NCI-H748 (cell line): ENCODE results near the gene INSC.

Experiments
- DNase-seq: peaks from one replicate; lab custom pipeline; 2025; ENCODE audit not compliant: unreplicated experiment; lab: John Stamatoyannopoulos, UW

The INSC gene

DNA sequence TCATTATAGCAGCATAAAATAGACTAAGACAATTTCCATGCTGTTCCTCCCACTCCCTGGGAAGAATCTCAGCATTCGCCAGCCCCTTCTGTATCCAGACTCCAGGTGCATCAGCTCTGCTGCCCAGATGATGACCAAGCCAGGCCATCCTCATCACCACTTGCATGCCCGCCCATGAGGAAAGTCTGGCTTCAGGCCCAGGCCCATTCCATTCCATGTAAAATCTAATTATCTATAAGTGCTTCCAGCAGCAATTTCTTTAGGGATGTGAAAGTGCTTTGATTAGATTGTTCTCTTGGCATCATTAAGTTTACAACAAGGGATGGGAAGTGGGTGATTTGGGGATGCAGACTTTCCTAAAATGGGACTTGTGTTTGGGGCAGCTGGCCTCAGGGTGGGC lies 100.3 kb downstream of the INSC start:
- DNase-seq, result peak; percentile 18

DNA sequence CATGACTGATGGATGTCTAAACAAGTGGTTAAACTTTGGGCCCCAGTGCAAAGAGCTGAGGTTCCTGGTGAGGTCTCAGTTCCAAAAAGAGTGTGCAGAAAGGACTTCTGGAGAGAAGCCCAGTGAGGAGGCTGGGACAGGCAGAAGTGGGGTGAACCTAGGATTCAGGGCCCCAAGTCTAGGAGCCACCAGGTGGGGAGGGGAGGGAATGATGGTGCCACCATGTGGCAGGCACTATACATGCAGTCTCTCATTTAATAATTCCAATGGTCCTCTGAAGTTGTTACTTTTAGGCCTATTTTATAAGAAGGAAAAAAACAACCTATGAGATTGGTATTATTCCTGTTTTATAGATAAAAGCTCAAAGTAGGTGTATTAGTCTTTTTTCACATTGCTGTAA lies 102.0 kb downstream of the INSC start:
- no peak for DNase-seq

DNA sequence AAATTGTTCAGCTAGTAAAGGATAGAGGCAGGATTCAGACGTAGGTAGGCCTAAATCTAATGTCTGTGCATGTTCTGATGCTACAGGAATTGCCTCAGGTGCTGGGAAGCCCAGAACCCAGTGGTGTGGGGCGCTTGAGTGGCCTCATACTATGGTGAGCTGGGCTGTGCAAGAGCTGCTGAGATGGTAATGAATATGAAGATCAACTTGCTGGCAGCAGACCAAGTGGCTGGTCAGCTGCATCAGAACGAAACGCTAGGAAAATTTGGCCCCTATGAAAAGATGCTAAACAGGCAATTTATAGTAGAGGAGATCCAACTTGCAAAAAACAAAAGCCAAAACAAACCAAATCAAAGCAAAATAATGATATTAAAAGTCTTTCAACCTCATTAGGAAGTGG lies 102.7 kb downstream of the INSC start:
- DNase-seq, result no peak

DNA sequence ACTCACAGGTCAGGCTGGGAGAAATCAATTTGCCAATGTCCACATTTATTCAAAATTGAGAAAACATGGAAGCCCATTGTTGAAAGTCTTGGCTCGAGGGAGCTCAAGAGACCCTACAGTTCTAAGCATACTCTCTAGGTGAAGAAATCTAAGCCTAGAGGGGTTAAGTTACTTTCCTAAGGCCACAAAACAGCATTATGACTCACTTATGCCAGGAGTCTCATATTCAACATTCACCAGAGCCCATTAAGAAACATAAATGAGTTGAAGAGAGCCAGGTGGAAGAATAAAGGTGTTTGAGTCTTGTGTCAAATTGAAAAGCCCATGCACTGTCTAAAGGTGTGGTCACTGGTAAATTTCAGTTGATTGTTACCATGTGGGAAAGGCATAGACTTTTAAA lies 108.1 kb downstream of the INSC start:
- DNase-seq, result no peak

DNA sequence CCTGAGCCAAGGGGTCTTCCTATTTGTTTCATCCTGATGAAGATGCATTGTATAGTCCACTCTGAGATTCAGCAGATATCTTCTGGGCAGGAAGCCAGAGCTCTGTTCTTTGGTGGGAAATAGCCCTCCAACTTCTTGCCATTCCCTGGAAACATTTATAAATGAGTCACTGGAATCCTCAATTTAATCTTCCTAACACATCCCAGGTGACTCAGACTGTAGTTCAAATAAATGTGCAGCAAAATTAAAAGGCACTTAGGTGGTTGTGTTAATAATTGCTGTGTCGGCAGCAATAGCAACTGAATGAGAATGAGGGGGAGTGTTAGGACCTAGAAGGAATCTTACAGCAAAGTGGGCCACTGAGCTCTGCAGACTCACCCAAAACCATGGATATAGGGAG lies 108.6 kb downstream of the INSC start:
- DNase-seq, result no peak

DNA sequence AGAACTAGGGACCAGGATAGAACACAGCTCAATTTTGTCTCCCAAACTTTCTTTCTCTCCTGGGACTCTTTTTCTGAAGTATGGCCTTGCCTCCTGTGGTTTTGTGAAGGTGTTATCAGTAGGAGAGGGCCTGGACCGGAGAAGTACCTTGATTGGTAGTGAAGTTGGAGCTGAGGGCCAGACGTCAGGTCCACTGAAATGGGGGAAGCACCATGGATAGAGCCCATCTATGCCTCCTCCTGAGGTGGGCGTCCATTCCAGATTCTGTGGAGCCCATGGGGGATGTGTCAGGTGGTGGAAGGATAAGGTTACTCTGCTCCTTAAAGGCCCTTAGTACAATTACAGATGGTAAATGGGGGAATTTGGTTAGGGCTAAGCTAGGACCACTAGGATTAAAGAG lies 109.7 kb downstream of the INSC start:
- no peak for DNase-seq

DNA sequence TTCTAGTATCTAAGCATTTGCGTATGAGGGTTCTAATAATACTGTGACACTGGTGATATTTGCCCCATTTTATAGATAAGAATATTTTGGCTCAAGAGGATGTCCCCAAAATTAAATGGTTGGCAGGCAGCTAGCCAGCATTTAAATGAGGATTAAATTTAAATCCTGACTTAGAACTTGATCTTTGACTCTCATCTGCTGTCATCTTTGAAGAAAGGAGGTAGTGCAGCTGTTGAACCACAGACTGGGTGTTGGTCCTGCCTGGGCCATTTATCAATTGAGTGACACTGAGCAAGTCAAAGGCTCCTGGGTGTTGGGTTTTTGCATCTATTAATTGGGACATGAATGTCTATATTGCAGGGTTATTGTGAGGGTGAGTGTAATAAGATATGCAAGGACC lies 112.3 kb downstream of the INSC start:
- DNase-seq, result no peak

DNA sequence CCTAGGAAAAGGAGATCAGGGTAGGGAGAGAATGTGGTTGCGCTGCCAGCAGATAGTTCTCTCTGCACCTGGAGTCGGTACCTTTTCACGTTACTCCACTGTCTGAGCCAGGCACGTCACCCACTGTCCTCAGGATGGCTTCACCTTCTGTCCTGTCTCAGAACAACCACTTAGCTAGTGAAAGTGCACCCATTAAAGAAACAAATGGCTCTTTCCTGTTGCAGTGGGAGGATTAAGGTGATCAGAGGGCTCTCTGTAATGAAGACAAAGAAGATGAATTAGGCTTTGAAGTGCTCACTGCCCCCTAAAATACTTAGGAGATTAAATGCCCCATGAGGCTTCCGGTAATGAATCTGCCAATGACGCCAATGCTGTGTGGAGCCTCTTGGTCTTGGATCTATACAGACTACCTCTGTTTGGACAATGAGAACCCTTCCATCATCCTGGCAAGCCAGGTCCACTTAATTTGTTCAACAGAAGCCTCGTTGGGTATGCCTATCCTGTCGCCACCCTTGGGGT lies 113.7 kb downstream of the INSC start:
- DNase-seq, result no peak

DNA sequence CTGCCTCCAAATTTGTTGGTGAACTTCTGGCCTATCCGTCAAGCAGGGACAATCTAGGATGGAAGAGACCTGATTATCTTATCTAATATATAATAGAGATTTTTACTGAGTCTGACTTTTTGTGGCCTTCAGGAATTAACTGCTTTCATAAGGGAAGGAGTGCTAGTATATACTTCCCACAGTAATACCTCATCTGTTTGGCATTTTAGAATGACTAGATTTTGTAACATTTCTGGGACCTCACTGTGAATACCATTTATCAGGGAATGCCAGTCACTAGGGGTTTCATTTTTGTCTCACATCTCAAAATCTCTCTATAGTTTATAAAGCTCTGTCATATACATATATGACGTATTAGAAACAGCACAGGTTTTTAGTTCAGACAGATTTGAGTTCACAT lies 114.3 kb downstream of the INSC start:
- no peak for DNase-seq

DNA sequence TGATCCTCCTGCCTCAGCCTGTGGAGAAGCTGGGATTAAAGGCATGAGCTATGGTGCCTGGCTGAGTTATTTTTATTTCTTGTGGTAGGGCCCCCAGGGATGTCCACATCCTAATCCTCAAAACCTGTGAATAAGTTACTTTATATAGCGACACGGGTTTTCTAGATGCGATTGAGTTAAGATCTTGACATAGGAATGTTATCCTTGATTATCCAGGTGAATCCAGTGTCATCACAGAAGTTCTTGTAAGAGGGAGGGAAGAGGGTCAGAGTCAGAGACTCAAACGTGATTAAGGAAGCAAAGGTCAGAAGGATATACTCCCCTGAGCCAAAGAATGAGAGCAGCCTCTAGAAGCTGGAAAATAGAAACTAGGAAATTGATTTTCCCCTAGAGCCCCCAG lies 117.8 kb downstream of the INSC start:
- no peak for DNase-seq

DNA sequence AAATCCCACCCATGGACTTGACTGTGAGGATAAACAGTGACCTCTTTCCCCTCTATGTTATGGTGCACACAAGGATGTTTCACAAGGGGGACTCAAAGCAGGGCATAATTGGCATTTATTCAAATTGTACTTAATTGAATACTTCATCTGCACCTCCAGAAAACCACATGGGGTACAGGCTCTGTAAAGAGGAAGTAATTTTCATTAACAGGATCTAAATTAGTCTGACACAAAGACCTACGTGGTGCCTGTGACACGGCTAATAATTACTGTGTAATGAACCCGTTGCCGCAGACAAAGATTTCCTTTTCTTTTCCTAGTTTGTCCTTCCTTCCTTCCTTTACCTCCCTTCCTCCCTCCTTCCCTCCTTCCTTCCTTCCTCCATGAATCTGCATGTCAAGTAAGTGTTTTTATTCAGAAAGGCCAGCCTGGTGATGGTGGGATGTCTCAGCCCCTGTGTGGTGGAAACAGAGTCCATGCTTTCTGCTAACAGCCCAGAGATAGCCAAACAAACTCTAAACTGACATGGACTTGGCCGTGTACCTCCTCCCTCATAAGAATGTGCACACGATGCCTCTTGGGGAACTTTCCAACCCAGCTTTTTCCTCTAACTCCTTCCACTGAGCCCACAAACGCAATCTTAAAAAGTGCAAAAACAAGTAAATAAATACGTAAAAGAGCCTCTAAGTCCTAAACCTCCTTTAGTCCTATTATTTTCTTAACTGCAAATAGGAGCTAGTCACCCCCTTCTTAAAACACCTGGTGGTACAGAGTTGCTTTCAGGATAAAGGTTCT lies 118.8 kb downstream of the INSC start:
- peak; percentile 84 for DNase-seq

DNA sequence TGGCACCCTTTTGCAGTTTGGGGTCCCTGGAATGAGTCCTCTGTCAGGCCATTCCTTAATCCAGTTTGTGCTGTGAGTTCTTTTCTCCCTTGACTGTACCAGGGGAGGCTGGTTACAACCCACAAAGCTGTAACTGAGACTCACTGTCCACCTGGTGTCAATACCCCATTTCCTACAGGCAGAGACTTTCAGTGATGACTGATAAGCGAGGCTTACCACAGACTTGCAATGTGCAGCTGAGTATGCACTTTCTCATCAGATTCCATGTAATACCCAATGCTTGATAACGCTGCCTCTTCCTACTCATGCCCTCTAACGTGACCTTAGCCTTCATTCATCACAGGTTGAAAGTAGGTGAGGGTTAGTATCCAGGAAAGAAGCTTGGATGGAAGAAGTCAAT lies 120.1 kb downstream of the INSC start:
- no peak for DNase-seq

DNA sequence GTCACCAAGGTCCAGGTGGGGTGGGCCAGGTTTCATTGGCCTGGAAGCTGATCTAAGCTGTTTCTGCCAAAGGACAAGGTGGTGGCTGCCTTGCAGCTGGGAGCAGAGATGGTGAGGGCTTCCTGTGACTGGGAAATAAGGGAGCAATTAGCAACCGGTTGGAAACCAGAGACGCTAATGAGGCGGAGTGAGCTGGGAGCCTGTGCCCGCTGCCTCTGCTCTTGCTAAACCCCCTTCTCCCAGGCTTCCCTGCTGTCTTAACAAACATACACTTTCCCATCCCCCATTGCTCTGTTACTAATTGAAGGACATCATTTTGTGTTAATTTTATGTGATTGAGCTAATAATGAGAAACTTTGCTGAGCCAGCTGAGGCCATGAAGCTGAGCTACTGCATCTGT lies 121.8 kb downstream of the INSC start:
- peak; percentile 85 for DNase-seq

DNA sequence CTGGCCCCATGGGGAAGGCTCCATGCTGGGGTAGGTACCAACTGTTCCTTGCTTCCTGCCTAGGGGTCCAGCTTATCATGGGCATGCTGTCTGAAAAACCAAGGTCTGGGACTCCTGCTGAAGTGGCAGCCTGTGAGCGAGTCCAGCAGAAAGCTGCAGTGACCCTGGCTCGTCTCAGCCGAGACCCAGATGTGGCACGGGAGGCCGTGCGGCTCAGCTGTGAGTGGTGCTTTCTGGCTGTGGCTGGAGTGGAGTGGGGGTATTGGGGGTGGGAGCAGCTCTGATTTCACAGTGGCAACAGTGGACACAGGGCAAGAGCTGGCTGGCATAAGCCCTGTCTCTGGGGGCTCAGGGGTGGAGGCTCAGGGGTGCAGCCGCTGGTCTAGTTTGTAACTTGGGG lies 124.1 kb downstream of the INSC start:
- no peak for DNase-seq

DNA sequence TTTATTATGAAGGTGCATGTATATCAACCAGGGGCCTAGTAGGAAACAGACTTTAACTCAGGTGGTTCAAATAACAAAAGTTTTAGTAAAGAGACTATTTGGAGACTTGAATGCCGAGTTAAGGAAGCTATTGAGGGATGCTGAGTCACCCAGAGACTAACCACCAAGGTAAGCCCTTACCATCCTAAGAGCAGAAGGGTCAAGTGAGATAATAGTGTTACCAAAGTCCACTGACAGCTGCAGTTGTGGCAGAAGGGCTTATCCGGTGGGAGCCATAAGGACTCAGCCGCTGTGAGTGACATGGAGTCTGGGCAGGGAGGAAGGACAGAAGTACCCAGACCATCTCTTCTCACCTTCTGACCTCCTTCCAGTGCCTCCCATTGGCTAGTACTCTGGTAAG lies 134.0 kb downstream of the INSC start:
- DNase-seq, result no peak

DNA sequence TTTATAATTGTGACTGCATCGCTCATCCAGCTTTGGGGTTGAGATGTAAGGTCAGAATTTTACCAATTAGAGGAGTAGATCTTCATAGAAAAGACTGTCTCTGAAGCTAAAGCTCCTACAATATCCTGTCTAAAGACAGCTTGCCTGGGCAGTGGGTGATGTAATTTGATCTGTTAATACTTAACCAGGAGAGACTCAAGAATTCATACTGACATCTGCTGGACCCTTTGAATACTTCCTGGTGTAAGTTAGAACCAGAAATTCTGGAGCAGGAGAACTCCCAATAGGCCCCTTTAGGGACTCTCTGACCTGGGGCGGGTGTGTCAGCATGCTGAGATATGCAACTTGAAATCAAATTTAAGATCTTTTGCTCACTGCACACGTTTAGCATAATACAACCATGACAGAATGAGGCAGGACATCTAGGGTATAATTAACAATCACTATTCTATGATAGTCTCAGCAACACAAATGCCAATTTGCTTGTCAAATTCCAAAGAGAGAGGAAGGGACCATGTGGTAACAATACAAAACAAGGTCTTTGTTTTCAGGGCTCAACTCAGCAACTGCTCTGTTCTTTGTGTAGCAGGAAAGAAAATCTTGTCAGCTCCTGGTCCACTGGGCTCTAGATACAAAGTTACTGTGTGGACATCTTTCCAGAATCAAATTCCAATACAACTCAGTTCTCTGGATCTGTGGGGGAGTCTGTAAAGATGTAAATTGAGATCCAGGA lies 143.9 kb downstream of the INSC start:
- DNase-seq, result peak; percentile 80

DNA sequence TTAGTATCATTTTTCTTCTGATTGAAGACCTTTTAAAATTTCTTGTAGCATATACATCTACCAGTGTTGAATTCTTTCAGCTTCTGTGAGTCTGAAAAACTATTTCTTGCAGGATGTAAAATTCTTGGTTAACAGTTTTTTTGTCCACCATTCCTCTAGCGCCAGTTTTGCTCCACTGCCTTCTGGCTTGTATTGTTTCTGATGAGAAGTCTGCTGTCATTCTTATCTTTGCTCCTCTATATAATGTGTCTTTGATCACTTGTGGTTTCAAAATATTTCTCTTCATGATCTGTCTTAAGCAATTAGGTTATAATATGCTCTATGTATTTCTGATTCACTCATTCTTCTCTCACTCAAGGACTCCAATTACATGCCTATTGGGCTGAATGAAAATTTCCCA lies 152.3 kb downstream of the INSC start:
- DNase-seq, result no peak

DNA sequence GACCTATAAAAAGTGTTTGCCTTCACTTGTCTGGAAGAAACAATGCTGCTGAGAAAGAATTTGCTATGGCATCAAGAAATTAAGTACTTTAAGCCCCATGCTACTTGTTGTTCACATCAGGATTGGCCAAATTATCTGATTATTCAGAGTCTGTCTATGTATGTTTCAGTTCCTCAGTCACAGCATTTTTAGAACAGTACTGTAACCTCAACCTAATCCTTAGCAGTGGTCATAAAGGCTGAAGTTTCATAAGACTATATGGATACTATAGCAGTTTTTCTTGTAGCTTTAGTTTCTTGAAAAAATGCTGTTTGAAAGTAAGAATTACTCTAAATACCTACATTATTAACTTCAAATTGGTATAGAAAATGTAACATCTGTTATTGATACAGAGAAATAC lies 153.9 kb downstream of the INSC start:
- DNase-seq, result no peak

DNA sequence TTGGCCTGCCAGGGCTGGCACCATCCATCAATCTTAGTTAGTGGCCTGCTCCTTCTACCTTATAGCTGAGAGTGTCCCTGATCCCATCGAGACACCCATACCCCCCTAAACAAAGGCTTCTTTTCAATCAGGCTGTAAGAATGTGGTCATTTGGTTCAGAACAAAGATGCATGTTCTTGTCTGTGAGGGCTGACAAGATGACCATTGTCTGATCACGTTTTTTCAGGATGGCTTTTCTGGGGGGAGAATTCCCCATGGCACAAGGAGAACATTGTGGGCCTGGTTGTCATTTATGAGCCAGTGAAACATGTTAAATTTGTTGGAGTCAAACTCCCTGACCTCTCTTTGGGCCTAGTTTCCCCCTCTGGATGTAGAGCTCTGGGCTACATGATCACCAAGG lies 160.4 kb downstream of the INSC start:
- no peak for DNase-seq

DNA sequence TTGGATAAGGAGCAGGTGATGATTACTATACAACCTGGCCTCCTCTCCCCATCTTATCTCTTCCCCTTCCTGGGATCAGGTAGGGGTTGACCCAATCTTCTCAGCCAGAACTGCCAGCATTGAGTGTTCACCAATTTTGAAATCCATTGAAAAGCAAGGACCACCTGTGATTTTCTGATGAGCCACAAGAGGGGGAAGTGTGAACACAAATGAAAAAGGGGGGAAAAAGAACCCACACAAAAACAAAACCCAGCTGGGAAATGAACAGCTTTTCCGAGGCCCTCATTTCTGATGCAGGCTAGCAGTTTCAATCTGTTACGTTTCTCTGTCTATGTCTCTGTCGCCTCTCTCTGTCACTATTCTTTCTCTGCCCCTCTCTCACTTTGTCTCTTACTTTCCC lies 161.9 kb downstream of the INSC start:
- DNase-seq, result peak; percentile 72

DNA sequence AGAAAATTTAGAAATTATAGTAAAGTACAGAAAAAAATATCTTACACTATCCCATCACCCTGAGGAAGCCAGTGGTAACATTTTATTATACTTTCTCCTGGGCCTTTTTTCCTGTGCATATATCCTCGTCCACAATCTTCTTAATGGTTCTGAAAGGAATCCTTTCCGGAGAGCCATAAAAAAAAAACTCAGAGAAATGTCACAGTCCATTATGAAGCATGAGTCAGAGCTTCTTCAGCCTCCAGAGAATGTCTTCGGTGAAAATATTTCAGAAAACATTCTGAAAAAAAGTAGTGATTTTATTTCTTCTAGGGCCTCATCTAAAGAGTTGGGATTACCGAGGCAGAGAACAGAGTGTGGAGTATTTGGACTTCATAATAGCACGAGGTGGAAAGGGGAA lies 163.4 kb downstream of the INSC start:
- no peak for DNase-seq

DNA sequence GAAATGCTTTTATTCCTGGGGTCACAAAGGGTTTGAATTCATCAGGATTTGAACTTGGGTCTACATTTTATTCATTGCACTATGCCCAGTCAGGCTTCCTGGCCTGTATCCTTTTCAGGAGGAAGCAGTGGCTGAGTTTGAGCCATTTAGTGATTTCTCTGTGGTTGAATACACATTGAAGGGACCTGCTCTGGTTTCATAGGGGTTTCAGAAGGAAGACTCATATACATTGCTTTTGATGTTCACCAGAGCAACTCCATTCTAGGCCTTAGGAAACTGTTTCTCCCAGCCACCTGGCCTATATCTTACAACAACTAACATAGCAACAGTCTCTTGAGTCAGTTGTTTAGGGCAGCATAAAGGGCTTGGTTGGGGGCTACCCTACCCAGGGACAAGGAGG lies 165.7 kb downstream of the INSC start:
- no peak for DNase-seq

DNA sequence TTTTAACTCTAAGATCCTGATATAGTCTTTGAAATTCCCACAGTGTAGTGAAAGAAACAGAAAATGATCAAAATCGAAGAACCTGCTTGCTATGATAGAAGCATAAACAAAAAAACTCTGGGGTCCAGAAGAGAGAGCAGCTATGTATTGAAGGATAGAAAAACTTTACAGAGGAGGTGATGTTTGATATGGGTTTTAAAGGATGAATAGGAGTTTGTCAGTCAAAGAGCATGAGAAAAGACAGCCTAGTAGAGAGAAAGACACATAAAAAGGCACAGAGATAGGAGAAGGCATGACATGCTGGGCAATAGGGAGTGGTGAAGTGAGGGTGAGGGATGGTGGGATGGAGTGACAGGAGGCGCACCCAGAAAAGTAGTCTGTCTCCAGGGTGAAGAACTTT lies 168.0 kb downstream of the INSC start:
- DNase-seq, result no peak
